ENCODE measurements around the gene HSD11B2.

Gene HSD11B2

DNA sequence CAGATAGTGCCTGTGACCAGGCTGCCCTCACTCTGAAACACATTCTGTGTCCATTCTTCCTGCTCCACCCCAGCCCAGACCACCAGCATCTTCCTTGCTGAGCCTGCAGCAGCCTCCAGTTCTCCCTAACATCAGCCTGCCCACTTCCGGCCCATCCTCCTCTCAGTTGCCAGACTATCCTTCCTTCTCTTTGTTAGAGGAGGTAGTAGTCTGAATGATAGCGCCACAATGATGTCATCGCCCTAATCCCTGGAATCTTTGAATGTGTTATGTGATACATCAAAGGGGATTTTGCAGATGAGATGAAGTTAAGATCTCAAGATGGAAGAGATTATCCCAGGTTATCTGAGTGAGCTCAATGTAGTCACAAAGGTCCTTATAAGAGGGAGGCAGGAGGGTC, 11.4 kb upstream of the HSD11B2 start:
- DNase-seq (ENCODE audit: low spot score) = no peak
- no peak overlapping the region for H3K27ac ChIP-seq
- TF ChIP-seq, protein P1, sequence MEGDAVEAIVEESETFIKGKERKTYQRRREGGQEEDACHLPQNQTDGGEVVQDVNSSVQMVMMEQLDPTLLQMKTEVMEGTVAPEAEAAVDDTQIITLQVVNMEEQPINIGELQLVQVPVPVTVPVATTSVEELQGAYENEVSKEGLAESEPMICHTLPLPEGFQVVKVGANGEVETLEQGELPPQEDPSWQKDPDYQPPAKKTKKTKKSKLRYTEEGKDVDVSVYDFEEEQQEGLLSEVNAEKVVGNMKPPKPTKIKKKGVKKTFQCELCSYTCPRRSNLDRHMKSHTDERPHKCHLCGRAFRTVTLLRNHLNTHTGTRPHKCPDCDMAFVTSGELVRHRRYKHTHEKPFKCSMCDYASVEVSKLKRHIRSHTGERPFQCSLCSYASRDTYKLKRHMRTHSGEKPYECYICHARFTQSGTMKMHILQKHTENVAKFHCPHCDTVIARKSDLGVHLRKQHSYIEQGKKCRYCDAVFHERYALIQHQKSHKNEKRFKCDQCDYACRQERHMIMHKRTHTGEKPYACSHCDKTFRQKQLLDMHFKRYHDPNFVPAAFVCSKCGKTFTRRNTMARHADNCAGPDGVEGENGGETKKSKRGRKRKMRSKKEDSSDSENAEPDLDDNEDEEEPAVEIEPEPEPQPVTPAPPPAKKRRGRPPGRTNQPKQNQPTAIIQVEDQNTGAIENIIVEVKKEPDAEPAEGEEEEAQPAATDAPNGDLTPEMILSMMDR (IDR thresholded peaks at IDR 0.05) = no peak
- no peak overlapping the region for H3K4me3 ChIP-seq

DNA sequence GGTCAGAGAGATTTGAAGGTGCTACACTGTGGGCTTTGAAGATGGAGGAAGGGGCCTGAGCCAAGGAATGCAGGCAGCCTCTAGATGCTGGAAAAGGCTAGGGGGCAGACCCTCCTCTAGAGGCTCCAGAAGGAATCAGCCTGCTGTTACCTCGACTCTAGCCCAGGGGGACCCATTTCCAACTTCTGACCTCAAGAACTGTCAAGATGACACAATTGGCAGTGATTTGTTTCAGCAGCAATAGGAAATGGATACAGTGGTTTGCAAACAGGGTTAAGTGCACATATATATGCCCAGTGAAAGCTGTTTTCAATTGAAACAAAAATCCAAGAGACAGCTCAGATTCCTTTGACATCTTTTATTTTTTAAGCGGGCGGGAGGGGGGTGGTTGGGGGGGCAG, 11.0 kb upstream of the HSD11B2 start:
- H3K4me3 ChIP-seq = no peak overlapping the region
- DNase-seq (ENCODE audit: low spot score) = no peak
- no peak overlapping the region for H3K27ac ChIP-seq
- TF ChIP-seq, protein P1 (IDR thresholded peaks at IDR 0.05) = no peak

DNA sequence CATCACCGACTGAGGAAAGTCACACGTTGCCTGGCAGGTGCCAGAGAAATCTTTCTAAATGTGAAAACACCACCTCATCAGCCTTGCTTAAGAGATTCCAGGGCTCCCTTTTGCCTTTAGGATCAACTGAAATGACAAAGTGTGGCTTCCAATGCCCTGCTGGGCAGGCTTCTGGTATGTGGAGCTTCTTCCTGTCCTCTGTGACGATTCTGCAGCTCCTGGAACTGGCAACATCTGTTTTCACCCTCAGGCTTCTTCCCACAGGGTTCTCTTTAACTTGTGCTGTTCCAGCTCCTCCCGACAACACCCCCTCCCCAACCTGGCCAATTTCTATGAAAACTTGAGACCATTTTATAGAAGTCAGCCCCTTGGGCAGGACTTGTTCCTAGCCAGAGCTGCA, 9.9 kb upstream of the HSD11B2 start:
- DNase-seq (ENCODE audit: low spot score) = no peak
- no peak overlapping the region for H3K4me3 ChIP-seq
- TF ChIP-seq, protein P1 (IDR thresholded peaks at IDR 0.05) = no peak
- no peak overlapping the region for H3K27ac ChIP-seq

DNA sequence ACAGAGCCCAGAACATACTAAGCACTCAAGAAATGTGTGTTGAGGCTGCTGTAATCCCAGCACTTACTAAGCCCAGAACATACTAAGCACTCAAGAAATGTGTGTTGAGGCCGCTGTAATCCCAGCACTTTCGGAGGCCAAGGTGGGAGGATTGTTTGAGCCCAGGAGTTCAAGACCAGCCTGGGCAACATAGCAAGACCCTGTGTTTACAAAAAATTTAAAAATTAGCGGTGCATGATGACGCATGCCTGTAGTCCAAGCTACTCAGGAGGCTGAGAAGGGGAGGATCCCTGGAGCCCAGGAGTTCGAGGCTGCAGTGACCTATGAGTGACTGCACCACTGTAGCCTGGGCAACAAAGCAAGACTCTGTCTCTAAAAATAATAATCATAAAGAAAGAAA, 7.9 kb upstream of the HSD11B2 start:
- no peak overlapping the region for H3K4me3 ChIP-seq
- DNase-seq (ENCODE audit: low spot score) = no peak
- TF ChIP-seq, protein P1 (IDR thresholded peaks at IDR 0.05) = no peak
- no peak overlapping the region for H3K27ac ChIP-seq

DNA sequence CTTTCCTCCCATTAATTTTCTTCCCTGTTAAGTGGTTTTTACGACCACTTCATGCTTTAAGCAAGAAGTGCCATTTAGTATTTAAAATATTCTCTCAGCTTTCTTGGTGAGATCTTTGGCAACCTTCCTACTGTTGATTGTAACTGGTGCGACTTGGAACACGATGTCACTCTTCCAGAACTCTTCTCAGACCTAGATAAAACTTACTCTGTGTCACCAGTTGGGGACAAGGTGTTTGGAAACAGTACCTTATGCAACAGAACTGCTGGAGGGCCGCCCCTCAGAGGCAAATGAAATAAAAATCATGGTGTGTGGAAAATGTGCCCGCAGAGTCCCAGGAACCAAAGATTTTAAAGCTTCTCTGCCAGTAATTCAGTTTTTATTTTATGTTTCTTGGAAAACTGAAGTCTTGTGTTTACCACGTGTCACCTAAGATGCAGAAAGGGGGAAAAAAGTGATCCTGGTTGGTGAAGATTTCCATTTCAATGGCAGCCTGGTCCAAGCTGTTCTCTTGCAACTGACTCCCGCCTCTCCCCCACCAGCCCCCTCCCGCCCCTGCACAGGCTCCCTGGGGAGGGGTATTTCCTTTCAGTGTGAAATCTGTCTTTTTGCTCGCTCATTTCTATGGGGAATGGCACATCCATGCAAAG, 7.2 kb upstream of the HSD11B2 start:
- Histone ChIP-seq H3K27ac (no peak overlapping the region), H3K4me3 (no peak overlapping the region)
- DNase-seq (ENCODE audit: low spot score) = no peak
- TF ChIP-seq, protein P1 (IDR thresholded peaks at IDR 0.05) = no peak

DNA sequence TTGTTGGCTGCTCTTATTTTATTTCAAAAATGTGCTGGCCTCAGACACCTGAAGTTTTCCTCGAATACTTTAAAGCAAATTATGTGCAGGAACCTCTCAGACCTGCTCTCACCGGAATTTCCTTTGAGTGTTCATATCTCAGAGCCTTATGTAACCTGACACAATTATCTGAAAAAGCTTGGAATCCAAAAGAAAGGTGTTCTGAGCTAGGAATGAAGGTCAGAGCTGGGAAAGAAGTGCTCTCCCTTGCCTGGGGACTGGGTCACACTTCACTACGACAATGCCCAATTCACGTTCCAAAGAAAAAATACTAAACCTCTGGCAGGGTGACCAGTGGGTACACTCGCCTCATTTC, 6.7 kb upstream of the HSD11B2 start:
- H3K4me3 ChIP-seq = no peak overlapping the region
- TF ChIP-seq, protein P1 (IDR thresholded peaks at IDR 0.05) = no peak
- H3K27ac ChIP-seq = no peak overlapping the region
- no peak for DNase-seq (ENCODE audit: low spot score)

DNA sequence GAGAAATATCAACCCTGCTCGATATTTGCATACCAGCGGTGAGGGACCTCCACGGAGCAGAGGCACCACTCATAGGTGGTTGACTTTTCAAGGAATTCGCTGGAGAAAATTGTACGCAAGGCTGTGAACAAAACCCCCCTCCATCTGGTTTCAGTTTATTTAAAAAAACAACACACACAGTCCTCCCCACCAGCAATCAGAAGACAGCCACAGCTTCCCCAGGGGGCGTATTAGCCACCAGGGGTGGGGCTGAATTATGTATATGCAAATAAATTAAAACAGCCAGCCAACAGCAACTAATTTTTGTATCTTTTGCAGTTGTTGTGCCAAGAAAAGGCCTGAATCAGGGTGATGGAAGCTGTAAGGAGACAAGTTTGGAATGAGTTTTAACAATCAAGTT, 5.9 kb upstream of the HSD11B2 start:
- no peak overlapping the region for H3K4me3 ChIP-seq
- DNase-seq (ENCODE audit: low spot score) = no peak
- no peak overlapping the region for H3K27ac ChIP-seq
- TF ChIP-seq, protein P1 (IDR thresholded peaks at IDR 0.05) = no peak

Data from coronary artery (tissue), 2 donors.